Activated T-helper 1 cell treated with anti-CD3 and anti-CD28 coated beads, Interleukin-2, amount 50 U/mL, for 16 hours (primary cell): ENCODE data around the gene COBLL1.
"Not testable (repeated sequence)": the region's sequence is repeated elsewhere in the genome, so short reads cannot be mapped to it uniquely, and the experiment has no call there.

Source experiments
- DNase-seq, 2 donors: peaks; one replicate each; pipeline ENCODE4 v3.0.0-alpha.2; 2020; ENCODE audit warnings: low read depth in 1 of 2, low spot score in 1 of 2

Gene COBLL1, protein sequence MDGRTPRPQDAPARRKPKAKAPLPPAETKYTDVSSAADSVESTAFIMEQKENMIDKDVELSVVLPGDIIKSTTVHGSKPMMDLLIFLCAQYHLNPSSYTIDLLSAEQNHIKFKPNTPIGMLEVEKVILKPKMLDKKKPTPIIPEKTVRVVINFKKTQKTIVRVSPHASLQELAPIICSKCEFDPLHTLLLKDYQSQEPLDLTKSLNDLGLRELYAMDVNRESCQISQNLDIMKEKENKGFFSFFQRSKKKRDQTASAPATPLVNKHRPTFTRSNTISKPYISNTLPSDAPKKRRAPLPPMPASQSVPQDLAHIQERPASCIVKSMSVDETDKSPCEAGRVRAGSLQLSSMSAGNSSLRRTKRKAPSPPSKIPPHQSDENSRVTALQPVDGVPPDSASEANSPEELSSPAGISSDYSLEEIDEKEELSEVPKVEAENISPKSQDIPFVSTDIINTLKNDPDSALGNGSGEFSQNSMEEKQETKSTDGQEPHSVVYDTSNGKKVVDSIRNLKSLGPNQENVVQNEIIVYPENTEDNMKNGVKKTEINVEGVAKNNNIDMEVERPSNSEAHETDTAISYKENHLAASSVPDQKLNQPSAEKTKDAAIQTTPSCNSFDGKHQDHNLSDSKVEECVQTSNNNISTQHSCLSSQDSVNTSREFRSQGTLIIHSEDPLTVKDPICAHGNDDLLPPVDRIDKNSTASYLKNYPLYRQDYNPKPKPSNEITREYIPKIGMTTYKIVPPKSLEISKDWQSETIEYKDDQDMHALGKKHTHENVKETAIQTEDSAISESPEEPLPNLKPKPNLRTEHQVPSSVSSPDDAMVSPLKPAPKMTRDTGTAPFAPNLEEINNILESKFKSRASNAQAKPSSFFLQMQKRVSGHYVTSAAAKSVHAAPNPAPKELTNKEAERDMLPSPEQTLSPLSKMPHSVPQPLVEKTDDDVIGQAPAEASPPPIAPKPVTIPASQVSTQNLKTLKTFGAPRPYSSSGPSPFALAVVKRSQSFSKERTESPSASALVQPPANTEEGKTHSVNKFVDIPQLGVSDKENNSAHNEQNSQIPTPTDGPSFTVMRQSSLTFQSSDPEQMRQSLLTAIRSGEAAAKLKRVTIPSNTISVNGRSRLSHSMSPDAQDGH

DNA sequence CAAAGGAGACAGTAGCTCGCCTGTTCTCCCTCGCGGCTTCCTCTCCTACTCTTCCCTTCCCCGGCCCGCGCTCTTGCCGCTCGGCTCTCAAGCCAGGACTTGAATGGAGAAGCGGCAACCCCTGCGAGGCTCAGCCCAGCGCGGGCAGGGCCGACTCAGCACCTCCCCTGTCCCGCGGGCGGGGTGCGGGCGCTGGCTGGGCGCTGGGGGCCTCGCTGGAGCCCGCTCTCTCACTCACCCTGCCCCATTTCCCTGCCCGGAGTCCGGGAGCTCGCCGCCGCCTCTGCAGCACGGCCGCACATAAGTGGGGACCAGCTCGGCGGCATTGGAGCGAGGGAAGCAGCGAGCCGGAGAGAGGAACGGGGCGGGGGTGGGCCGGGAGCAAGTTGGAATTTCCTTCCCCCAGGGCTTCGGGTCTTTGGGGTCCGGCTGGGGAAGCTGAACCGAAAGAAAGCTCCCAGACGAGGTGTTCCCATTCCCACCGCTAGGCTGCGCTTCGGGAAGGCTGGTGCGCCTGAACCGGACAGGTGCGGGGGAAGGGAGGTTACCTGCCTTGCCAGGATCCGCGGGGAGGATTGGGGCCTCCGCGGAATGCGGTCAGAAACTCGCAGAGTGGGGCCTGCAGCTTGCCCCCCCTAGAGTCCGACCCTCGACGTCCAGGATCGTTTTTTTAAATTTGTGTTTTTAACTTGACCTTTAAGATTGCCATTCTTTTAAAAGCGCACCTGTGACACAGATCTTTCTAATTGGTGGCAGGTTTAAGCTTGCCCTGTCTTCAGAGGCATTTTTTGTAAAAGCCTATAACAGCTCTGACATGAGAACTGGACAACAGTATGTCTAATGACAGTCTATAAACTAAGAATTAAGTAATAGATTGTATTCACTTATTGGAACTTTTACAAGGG is at the start of gene COBLL1:
Gene COBLL1 (minus strand): TSS at position 105 of the 905 bp plus-strand sequence. CDS start 627 bp downstream, outside the sequence.
- DNase-seq = no peak

DNA sequence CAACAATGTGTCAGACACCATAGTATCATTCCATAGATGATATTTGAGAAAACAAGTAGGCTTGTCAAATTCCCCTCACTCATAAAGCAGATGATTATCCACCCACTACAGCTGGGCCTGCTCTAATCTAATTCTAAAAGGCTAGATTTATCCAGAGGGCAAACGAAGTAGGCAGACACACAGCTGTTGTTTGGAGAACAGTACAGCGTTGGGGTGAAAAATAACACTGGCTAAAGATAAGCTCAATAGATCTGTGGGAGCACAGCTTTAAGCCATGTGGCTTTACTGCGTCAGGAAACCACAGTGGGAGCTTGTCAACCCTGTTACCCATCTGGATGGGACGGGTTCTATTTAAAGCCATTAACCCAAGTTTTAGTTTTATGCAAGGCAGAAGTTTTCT is 48.9 kb upstream of the COBLL1 start:
- DNase-seq = no peak

DNA sequence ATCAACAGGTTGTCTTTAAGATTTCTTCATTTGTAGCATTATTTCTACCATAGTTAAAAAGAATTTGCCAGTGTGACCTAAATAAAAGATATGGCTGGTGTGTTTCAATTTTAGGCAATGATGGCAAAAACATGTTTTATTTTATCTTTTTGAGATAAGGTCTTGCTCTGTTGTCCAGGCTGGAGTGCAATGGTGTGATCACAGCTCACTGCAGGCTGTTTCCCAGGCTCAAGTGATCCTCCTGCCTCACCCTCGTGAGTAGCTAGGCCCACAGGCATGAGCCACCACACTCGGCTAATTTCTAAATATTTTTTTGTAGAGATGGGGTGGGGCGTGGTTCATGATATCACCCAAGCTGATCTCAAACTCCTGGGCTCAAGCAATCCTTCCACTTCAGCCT is 47.0 kb upstream of the COBLL1 start:
- no peak for DNase-seq

DNA sequence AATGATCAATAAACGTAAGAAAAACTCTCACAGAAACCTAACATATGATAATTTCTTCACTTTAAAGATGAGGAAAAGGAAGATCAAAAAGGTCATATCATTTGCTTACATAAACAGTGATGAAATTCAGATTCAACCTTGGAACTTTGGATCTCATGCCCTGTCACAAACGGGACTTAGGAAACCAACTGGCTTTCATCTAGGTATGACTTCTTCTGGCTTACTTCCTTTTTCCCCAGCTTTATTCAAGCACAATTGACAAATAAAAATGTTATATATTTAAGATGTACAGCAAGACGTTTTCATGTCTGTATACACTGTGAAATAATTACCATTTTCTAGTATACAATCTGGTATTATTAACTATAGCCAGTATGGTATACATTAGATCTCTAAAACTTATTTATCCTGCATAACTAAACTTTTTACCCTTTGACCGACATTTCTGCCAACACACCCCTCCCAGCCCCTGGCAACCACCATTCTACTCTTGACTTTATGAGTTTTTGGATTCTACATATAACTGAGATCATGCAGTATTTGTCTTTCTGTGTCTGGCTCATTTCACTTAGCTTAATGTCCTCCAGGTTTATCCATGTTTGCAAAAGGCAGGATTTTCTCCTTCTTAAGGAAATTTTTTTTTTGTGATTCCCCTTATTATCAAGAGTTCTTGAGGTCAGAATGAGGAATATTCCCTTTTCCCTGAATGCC is 46.0 kb upstream of the COBLL1 start:
- DNase-seq = no peak

DNA sequence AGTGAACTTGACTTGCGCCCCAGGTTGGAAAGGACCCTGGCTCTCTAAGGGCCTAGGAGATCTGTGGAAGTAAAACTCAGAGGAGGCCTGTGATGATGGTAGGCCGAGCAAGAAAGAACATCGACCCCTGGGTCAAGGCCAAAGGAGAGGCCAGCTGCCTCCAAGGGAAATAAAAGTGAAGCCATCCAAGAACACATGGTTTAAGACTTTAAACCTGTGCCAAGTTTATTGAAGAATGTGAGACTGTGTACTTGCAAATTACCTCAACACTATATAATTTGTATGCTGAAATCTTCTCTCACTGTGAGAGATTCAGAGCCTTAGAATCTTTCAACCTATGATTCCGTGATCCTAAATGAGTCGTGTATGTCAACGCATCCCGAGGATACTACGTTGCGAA is 40.7 kb upstream of the COBLL1 start:
- DNase-seq = no peak

DNA sequence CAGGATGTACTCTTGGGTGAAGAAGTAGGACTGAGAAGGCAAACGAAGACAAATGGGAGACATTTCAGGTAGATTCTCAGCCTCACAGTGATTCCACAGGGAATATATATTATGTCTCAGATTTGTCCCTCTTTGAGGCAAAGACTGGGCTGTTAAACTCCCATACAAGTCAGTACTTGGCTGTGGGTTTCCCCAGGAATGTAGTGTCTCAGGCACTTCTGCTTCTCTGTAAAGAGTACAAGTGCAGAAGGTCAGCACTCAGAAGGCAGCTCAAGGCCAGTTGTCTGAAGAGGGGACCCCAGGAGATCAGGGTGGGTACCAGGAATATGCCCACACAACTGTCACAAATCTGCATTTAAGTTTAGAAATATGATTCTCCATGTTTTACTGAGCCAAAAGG is 39.9 kb upstream of the COBLL1 start:
- DNase-seq = no peak

DNA sequence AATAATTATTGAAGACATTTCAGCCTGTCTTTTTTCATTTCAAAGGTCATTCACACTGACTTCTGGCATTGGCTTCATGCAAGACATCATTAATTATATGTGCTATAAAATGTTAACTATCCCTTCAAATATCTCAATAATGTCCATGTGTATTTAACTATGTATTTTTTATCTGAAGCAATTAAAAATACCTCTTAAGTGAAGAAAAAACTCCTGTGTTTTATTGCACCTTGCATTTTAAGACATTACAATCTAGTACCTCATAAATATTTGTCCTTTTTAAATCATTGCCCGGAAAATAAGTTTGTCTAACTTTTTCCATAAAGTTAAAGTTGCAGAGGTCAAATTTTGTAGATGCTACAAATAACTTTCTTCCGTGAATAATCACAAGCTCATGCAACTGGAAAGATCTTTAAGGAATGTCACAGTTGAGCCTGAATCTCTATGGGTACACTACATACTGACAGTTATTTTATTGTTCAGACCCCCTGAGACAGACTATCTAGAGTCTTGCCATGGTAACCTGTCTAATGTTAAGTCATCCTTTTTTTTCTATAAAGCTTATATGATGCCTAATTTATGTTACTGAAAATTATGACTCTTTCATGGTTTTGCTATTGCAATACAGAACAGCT is 38.4 kb upstream of the COBLL1 start:
- DNase-seq = no peak

DNA sequence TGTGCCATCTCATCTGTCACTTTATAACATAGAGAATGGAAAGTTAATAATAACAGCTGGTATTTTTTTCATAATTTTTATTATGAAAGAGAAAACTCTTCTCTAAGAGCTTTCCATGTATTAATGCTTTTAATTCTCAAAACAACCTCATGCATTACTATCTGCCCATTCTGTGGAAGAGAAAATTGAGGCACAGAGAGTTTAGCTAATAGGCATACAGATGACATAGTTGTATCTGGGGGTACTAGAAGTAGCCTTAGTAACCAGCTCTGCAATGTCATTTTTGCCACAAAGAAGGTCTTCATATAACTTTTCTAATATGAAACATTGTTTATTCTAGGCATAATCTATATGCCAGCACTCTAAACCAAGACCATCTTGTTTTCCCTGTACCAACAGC is 36.3 kb upstream of the COBLL1 start:
- no peak for DNase-seq

DNA sequence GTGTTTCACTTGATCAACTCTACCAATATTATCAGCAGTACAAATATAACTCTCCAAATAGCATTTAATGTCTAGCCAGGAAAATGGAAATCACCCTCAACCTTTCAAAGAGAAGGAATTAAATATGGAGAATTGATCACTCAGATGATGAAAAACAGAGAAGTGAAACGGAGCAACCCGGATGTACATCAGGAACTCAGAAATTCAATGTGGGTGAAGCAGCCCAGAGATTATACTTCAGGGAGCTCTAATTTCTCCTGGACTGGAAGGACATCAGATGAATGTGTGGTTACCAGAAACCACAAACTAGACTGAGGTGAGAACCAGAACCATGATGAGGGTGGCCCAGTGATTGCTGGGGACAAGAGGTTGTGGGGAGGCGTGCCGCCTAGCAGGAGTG is 35.5 kb upstream of the COBLL1 start:
- no peak for DNase-seq

DNA sequence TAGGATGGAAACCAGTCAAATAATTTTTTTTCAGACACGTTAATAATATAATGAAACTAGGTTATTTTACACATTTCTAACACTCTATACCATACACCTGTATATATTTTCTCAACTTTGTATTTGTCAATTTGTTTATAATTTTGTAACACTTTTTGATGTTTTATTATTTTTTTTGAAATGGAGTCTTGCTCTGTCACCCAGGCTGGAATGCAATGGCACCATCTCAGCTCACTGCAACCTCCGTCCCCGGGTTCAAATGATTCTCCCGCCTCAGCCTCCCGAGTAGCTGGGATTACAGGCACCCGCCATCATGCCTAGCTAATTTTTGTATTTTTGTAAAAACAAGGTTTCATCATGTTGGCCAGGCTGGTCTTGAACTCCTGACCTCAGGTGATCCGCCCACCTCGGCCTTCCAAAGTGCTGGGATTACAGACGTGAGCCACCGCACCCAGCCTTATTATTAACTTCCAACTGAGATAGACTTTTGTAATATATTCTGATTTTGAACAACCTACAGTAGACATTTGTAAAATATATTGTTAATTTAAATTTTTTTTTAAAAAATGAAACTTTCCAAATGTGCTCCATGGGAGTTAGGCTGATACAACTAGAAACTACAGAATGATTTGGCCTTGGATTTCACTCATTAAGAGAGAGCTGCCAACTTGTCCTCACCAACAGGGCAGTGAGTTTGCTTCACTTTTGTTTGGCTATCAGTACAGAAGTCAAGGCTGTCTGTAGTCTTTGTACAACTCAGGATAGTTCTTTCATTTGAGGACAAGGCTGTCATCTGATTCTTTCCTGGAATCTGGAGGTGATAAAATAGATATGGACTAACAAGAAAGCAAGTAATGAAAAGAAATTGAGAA is 33.9 kb upstream of the COBLL1 start:
- no peak for DNase-seq

DNA sequence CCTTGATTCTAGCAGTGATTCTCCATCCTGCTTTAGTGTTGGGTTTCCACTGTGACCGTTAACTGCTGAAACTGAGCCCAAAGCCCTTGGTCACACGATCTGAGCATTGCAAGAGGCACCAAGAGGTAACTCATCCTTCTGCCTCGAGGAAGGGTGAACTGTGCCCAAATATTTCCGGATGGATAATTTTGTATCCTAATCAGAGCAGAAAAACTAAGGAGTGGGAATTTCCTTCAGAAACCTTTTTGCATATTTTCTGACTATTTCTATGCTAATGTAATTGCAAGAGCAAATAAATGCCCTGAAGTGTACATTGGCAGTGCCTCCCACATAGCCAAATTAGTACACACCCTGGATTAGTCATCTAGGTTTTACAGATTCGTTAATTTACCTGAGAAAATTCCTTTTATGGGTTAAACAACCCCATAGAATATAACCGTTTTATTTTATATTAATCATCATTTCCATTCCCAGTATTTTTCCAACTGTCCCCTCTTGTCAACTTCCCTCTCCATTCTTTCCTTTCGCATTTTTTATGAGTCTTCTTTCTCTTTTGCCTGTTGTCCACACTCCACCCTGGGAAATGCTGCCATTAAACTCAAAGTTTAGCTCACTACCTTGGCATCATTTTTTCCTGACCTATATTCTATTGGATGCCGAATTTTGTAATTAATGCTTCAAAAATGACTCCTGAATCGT is 31.7 kb upstream of the COBLL1 start:
- DNase-seq = no peak

DNA sequence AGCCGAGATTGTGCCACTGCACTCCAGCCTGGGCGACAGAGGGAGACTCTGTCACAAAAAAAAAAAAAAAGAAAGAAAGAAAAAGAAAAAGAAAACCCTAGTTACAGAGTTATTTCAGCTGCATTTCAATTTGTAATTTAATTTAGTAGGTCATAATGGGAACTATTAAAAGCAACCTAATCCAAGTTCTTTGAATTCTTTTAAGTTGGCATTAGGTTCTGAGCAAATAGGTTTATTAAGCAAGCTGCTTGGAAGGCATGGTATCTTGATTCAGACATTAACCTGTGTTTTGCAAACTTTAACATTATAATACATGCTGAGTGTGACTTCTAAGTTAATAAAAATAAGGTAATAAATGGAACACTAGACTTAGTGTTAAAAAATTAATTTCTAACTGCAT is 29.8 kb upstream of the COBLL1 start:
- DNase-seq = no peak

DNA sequence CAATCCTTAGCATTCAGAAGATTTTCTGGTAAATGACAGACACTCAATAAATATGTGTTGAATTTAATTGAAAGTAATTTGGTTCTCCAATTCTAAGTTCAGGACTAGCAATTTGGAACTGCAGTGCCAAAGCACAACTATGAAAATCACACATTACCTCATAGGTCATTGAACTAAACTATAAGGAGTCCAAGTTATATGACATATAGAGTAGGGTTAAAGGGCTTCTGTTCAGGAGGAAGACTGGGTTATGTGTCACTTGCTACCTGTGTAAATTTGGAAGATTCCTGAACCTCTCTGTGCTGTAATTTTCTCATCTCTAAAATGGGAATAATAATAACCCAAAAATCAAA is 27.8 kb upstream of the COBLL1 start:
- no peak for DNase-seq

DNA sequence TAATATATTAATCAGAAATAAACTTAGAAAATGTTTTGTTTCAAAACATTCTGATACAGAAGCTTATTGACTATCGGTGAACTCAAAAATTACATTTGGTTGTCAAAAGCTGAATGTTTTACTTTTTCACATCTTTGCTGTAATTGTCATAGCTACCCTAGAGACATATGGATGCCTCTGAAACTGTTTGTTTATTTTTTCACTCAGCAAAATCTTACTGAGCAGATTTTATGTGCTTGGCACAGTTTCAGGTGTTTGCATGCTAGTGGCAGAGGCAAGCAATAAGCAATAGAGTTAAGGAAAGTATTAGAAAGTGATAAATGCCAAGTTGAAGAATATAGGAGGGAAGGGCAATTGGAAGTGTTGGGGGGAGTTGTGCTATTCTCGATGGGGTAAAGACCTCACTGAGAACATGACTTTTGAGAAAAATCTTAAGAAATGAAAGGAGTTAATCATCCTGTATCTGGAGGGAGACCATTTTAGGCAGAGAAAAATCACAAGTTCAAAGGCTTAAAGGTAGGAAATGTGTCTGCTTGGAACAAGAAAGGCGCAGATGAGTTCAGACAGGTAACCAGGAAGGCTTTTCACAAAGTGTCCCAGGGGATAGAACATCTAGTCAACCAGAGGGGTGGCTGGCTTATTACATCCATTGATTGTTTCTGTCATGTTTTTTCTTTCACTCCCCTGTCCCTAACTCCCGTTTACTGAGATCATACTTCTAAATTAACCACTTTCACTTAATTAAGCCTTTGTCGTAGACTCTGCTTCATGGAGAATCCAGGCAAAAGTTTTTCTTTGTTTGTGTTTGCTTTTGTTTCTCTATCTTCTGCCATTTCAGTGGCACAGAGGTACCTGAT is 27.2 kb upstream of the COBLL1 start:
- DNase-seq = no peak

DNA sequence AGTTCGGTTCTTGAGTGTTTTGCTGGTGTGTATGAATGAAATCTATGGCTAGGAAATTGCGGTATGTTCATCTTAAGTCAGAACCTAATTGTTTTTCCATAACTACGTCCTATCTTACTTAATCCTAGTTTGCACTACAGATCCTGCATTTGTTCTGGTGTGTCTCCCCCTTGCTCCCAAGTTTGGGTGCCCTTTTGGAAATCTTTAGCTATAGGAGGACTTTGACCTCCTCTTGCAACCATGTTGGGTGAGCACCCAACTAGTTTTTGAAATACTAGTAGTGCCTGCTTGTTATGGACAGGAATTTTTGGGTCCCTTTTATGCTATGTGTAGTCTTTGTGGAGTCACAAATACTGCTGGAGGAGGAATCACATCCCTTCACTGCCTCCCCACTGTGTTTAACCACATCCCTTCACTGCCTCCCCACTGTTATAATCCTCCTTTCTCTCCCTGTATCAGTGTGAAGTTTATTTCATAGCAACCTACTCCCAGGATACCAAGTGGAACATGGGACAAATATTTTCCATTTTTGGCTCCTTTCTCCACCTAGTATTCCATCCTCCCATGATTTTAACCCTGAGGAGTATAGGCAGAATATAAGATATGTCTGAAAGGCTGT is 26.3 kb upstream of the COBLL1 start:
- DNase-seq = no peak

DNA sequence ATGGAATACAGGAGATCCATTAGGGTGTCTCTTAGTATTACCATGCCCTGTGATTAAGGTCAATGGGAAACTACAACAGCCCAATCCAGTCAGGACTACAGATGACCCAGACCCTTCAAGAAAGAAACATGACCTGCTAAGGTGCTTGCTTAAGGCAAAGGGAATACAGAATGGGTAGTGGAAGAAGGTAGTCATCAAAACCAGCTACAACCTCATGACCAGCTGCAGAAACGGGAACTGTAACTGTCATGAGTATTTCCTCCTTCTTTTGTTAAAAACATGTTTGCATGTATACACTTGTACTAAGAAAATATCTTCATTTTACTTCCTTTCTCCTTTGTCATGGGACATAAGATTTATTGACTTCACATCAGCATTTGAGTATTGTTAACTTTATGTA is 24.8 kb upstream of the COBLL1 start:
- DNase-seq = not testable (repeated sequence)

DNA sequence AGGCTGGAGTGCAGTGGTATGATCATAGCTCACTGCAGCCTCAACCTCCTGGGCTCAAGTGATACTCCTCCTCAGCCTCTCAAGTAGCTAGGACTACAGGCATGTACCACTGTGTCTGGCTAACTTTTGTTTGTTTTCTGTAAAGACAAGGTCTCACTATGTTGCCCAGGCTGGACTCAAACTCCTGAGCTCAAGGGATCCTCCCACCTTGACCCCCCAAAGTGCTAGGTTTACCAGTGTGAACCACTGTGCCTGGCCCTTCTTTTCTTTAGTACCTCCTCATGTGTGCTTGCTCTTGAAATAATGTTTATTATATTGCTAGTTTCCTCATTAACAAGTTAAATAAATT is 19.0 kb upstream of the COBLL1 start:
- no peak for DNase-seq
